ENCODE results near the gene FIGN.

- TF ChIP-seq SUZ12 (IDR thresholded peaks at IDR 0.05; ENCODE audit: extremely low read depth, insufficient read depth, insufficient read length) (no peak), YY1 (IDR thresholded peaks at IDR 0.05; ENCODE audit: insufficient read depth, insufficient read length) (no peak), ZNF274 (IDR thresholded peaks at IDR 0.05; ENCODE audit: low read depth, low read length) (no peak)
Measured at GRCh38 chr2:163656622-163657280, 79.1 kb downstream of the FIGN start.

Data from NT2/D1 (cell line).